HCT116 (cell line): ENCODE results near the gene MPC1. TPM values are rescaled to one million over a fixed set of nuclear protein-coding genes. Genes with fewer than 3 reads are reported as not detected.

ENCODE experiments used
- ATAC-seq: fragments of 200-7000 bp; cut with Tn5 transposase; 2 replicates; pipeline ENCODE4 v1.9.1; 2020; ENCODE audit warnings: mild to moderate bottlenecking, moderate library complexity
- BruUV-seq: library from RNA; stranded (reverse); fragments of 400-500 nt; replicated peaks from 2 replicates; lab custom pipeline; 2021; lab: Mats Ljungman, UMichigan
- CTCF ChIA-PET: fragments of 300-600 bp; sonication (Branson Sonifier 250); formaldehyde crosslinking; loops from one replicate; lab custom pipeline; 2021; ENCODE audit warnings: antibody characterized with exemption; lab: Charles Lee
- POLR2A ChIA-PET: fragments of 300-600, 350-600 bp; sonication (Branson Sonifier 250); formaldehyde crosslinking; loops from one replicate; lab custom pipeline; 2021; ENCODE audit warnings: antibody characterized with exemption; lab: Charles Lee
- RAD21 ChIA-PET, 2 experiments: fragments of 300-600 bp; sonication (Branson Sonifier 250); formaldehyde crosslinking; loops; one replicate each; lab custom pipeline; 2023; ENCODE audit warnings: low total read pairs in 2 of 2; ENCODE audit not compliant: uncharacterized antibody in 2 of 2, unreplicated experiment in 2 of 2, low non-redundant PET in 1 of 2; lab: Charles Lee
- DNase-seq: peaks from one replicate; pipeline ENCODE4 v3.0.0-alpha.2; 2010; ENCODE audit warnings: low read depth, low spot score
- H2AFZ ChIP-seq: fragments of 200-600 bp; shearing (Covaris generic), sonication (generic); 2 replicates; pipeline ENCODE4 v1.6.1; 2017; ENCODE audit warnings: low read depth, mixed run types, mixed read lengths, antibody characterized with exemption, low read length; ENCODE audit not compliant: poor library complexity, severe bottlenecking
- H3K27ac ChIP-seq: 2 replicates; pipeline ENCODE4 v1.5.1; 2012; ENCODE audit warnings: low read depth, low read length
- H3K27me3 ChIP-seq: fragments of 200-600 bp; sonication (generic); 2 replicates; pipeline ENCODE4 v1.6.1; 2016; ENCODE audit warnings: mixed run types, low read length, mixed read lengths; ENCODE audit not compliant: insufficient read depth
- H3K36me3 ChIP-seq, 2 experiments: fragments of 200-500 bp in 1 of 2; fragments of 200-600 bp in 1 of 2; sonication (Bioruptor generic) in 1 of 2; sonication (generic) in 1 of 2; 2 replicates each; pipeline versions ENCODE4 v1.5.1 to v1.6.1; 2014 to 2016; ENCODE audit warnings: low read length in 2 of 2, inconsistent platforms in 1 of 2, mixed read lengths in 1 of 2, mixed run types in 1 of 2; ENCODE audit not compliant: insufficient read depth in 2 of 2, control insufficient read depth in 1 of 2
- H3K4me1 ChIP-seq, 2 experiments: fragments of 200-600 bp in 1 of 2; sonication (generic) in 1 of 2; 2 replicates each; pipeline versions ENCODE4 v1.5.1 to v1.6.1; 2012 to 2017; ENCODE audit warnings: low read length in 2 of 2, inconsistent platforms in 1 of 2, mild to moderate bottlenecking in 1 of 2, mixed read lengths in 1 of 2, mixed run types in 1 of 2, moderate library complexity in 1 of 2; ENCODE audit not compliant: insufficient read depth in 2 of 2, control insufficient read depth in 1 of 2
- H3K4me2 ChIP-seq: fragments of 200-600 bp; sonication (generic); 2 replicates; pipeline ENCODE4 v1.6.1; 2017; ENCODE audit warnings: mixed run types, low read length, mixed read lengths
- H3K4me3 ChIP-seq, 2 experiments: fragments of 200-600 bp in 1 of 2; sonication (generic) in 1 of 2; replicated peaks in 1 of 2; 2 replicates each; pipeline ENCODE4 v1.5.1; 2011 to 2016; ENCODE audit warnings: low read length in 2 of 2, control low read depth in 1 of 2, low read depth in 1 of 2, mild to moderate bottlenecking in 1 of 2, mixed read lengths in 1 of 2, mixed run types in 1 of 2
- H3K79me2 ChIP-seq: fragments of 200-600 bp; sonication (generic); 2 replicates; pipeline ENCODE4 v1.6.1; 2017; ENCODE audit warnings: mild to moderate bottlenecking, mixed run types, low read length, moderate library complexity, mixed read lengths; ENCODE audit not compliant: insufficient read depth
- H3K9ac ChIP-seq: fragments of 200-600 bp; sonication (generic); 2 replicates; pipeline ENCODE4 v1.6.1; 2016; ENCODE audit warnings: low read length, mixed read lengths
- H3K9me2 ChIP-seq: fragments of 200-600 bp; sonication (generic), shearing (Covaris generic); 2 replicates; pipeline ENCODE4 v1.6.1; 2017; ENCODE audit warnings: mixed run types, mild to moderate bottlenecking, moderate library complexity; ENCODE audit not compliant: insufficient read depth
- H3K9me3 ChIP-seq, 2 experiments: fragments of 200-500 bp in 1 of 2; fragments of 200-600 bp in 1 of 2; sonication (Bioruptor generic) in 1 of 2; sonication (generic) in 1 of 2; 2 replicates each; pipeline ENCODE4 v1.6.1; 2014 to 2017; ENCODE audit warnings: low read length in 2 of 2, mixed read lengths in 2 of 2, inconsistent platforms in 1 of 2, low read depth in 1 of 2, mild to moderate bottlenecking in 1 of 2, mixed run types in 1 of 2, moderate library complexity in 1 of 2; ENCODE audit not compliant: control insufficient read depth in 1 of 2, insufficient read depth in 1 of 2
- H4K20me1 ChIP-seq: fragments of 200-600 bp; sonication (generic), shearing (Covaris generic); 2 replicates; pipeline ENCODE4 v1.6.1; 2017; ENCODE audit warnings: mixed run types, mild to moderate bottlenecking, moderate library complexity; ENCODE audit not compliant: insufficient read depth
- CBX3 ChIP-seq: IDR thresholded peaks from 2 replicates; pipeline ENCODE4 v1.6.1; 2012; ENCODE audit warnings: low read depth
- CEBPB ChIP-seq: IDR thresholded peaks from 2 replicates; pipeline ENCODE4 v1.6.1; 2012; ENCODE audit warnings: low read depth
- CTCF ChIP-seq, 3 experiments: fragments of 200-600 bp in 1 of 3; sonication (generic) in 1 of 3; IDR thresholded peaks in 2 of 3; conservative IDR thresholded peaks in 1 of 3; 2 replicates each; pipeline ENCODE4 v1.5.1; 2012 to 2017; ENCODE audit warnings: low read depth in 2 of 3, low read length in 2 of 3, antibody characterized with exemption in 1 of 3, borderline replicate concordance in 1 of 3, control low read depth in 1 of 3, mild to moderate bottlenecking in 1 of 3, mixed read lengths in 1 of 3, mixed run types in 1 of 3, moderate library complexity in 1 of 3; ENCODE audit not compliant: insufficient read depth in 1 of 3
- EGR1 ChIP-seq: IDR thresholded peaks from 2 replicates; pipeline ENCODE4 v1.6.1; 2012; ENCODE audit warnings: low read depth
- ELF1 ChIP-seq: IDR thresholded peaks from 2 replicates; pipeline ENCODE4 v1.6.1; 2012; ENCODE audit warnings: low read depth, borderline replicate concordance
- EZH2phosphoT487 ChIP-seq: fragments of 200-600 bp; IDR thresholded peaks from 2 replicates; pipeline ENCODE4 v1.6.1; 2018; ENCODE audit warnings: antibody characterized with exemption, borderline replicate concordance
- FOSL1 ChIP-seq: IDR thresholded peaks from 2 replicates; pipeline ENCODE4 v1.6.1; 2012; ENCODE audit warnings: low read depth
- JUND ChIP-seq: IDR thresholded peaks from 2 replicates; pipeline ENCODE4 v1.6.1; 2012
- POLR2AphosphoS5 ChIP-seq: IDR thresholded peaks from 2 replicates; pipeline ENCODE4 v1.6.1; 2011; ENCODE audit warnings: mild to moderate bottlenecking, low read depth, low read length, moderate library complexity
- RAD21 ChIP-seq: IDR thresholded peaks from 2 replicates; pipeline ENCODE4 v1.6.1; 2012; ENCODE audit warnings: low read depth, mild to moderate bottlenecking
- SIN3A ChIP-seq: IDR thresholded peaks from 2 replicates; pipeline ENCODE4 v1.6.1; 2012; ENCODE audit warnings: low read depth
- SRF ChIP-seq: IDR thresholded peaks from 2 replicates; pipeline ENCODE4 v1.6.1; 2012; ENCODE audit warnings: low read depth
- TCF7L2 ChIP-seq: IDR thresholded peaks from 2 replicates; pipeline ENCODE4 v1.7.0; 2011; ENCODE audit warnings: borderline replicate concordance, inconsistent platforms; ENCODE audit not compliant: insufficient read depth, insufficient read length; ENCODE audit errors: extremely low read depth
- YY1 ChIP-seq: IDR thresholded peaks from 2 replicates; pipeline ENCODE4 v1.6.1; 2011; ENCODE audit warnings: low read length, low read depth, moderate library complexity, mild to moderate bottlenecking; ENCODE audit not compliant: insufficient replicate concordance; ENCODE audit errors: extremely low read depth
- ZBTB33 ChIP-seq: IDR thresholded peaks from 2 replicates; pipeline ENCODE4 v1.6.1; 2011; ENCODE audit warnings: mild to moderate bottlenecking, low read length, moderate library complexity; ENCODE audit not compliant: insufficient replicate concordance; ENCODE audit errors: extremely low read depth
- ZFX ChIP-seq: fragments of 450-650 bp; IDR thresholded peaks from 2 replicates; pipeline ENCODE4 v1.6.1; 2017
- ZNF274 ChIP-seq: fragments of 200-500 bp; sonication (Bioruptor generic); IDR thresholded peaks from 2 replicates; pipeline ENCODE4 v1.6.1; 2014; ENCODE audit warnings: mild to moderate bottlenecking, low read depth, low read length, inconsistent platforms
- intact Hi-C: fragments of 100-400 bp; cut with micrococcal nuclease; formaldehyde crosslinking; loops from 2 replicates; pipeline ENCODE4 v1.10.0; 2022
- total RNA-seq: library from RNA; stranded (reverse); gene quantifications from one replicate; pipeline ENCODE4 v1.2.1, GENCODE V29; 2021; ENCODE audit not compliant: unreplicated experiment
- TF ChIP-seq, protein P1 (sequence below): IDR thresholded peaks from 2 replicates; pipeline ENCODE4 v1.6.1; 2012
- TF ChIP-seq, protein P2 (sequence below): IDR thresholded peaks from 2 replicates; pipeline ENCODE4 v1.6.1; 2012

The MPC1 gene
- total RNA-seq, 1 experiment from 2014 or later = 15.9 TPM

- Histone ChIP-seq H3K9me3 (no peaks in the 10 kb centered on the region), H3K36me3 (no peaks in the 10 kb centered on the region), H2AFZ (no peak overlapping the region), H3K4me1 (no peaks in the 10 kb centered on the region), H3K79me2 (no peaks in the 10 kb centered on the region), H4K20me1 (no peaks in the 10 kb centered on the region), H3K4me3 (no peak overlapping the region), H3K4me2 (no peak overlapping the region), H3K27ac (no peak overlapping the region), H3K27me3 (no peaks in the 10 kb centered on the region; the same call in none of the 2 replicates), H3K9ac (no peak overlapping the region), H3K9me2 (no peaks in the 10 kb centered on the region)
- ATAC-seq (no peak), DNase-seq (no peak)
- intact Hi-C loops = no loop called here
- ChIA-PET RAD21 (no interaction called here), POLR2A (no interaction called here), CTCF (no interaction called here)
- TF ChIP-seq JUND = no peak
- TF ChIP-seq TCF7L2 = no peak
- no peak for TF ChIP-seq RAD21
- TF ChIP-seq SRF = no peak
- no peak for TF ChIP-seq CEBPB
- TF ChIP-seq, protein P1, sequence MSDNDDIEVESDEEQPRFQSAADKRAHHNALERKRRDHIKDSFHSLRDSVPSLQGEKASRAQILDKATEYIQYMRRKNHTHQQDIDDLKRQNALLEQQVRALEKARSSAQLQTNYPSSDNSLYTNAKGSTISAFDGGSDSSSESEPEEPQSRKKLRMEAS = no peak
- TF ChIP-seq ZFX = no peak
- TF ChIP-seq CBX3 = no peak
- no peak for TF ChIP-seq ZNF274
- TF ChIP-seq YY1 = no peak
- TF ChIP-seq EZH2phosphoT487 = no peak
- TF ChIP-seq FOSL1 = no peak
- no peak for TF ChIP-seq POLR2AphosphoS5
- TF ChIP-seq CTCF (IDR thresholded peaks at IDR 0.05 in 2 of 3, conservative IDR thresholded peaks at IDR 0.05 in 1 of 3; ENCODE audit: borderline replicate concordance in 1 of 3, insufficient read depth in 1 of 3, low read depth in 2 of 3, low read length in 2 of 3) = no peak
- no peak for TF ChIP-seq SIN3A
- no peak for TF ChIP-seq EGR1
- no peak for TF ChIP-seq ELF1
- TF ChIP-seq ZBTB33 = no peak
- TF ChIP-seq, protein P2, sequence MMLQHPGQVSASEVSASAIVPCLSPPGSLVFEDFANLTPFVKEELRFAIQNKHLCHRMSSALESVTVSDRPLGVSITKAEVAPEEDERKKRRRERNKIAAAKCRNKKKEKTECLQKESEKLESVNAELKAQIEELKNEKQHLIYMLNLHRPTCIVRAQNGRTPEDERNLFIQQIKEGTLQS = no peak
- BruUV-seq = no TSS peak
These were observed 30.9 kb downstream of the MPC1 start for GRCh38 chr6:166351715-166352285.
